ENCODE data around the gene FIG4. TPM values are rescaled to one million over a fixed set of nuclear protein-coding genes. Genes with fewer than 3 reads are reported as not detected.

The FIG4 gene
- polyA plus RNA-seq, 1 experiment, result 11.2 TPM

GRCh38 chr6:109804020-109804419, 112.9 kb downstream of the FIG4 start:
- DNase-seq (ENCODE audit: low read depth), result no peak
- Histone ChIP-seq H3K4me3 (ENCODE audit: low read depth, low read length) (no peak overlapping the region), H3K36me3 (ENCODE audit: control insufficient read depth, insufficient read depth, low read length) (no peaks in the 10 kb centered on the region), H3K27me3 (ENCODE audit: control insufficient read depth, insufficient read depth, low read length) (no peaks in the 10 kb centered on the region)
- POLR2A ChIA-PET, result no interaction called here
- no peak for TF ChIP-seq CTCF (IDR thresholded peaks at IDR 0.05; ENCODE audit: insufficient read depth, low read depth, low read length)
- CTCF ChIA-PET, result no interaction called here

GRCh38 chr6:109807881-109808280, 116.8 kb downstream of the FIG4 start:
- Histone ChIP-seq H3K4me3 (ENCODE audit: low read depth, low read length) (no peak overlapping the region), H3K36me3 (ENCODE audit: control insufficient read depth, insufficient read depth, low read length) (no peaks in the 10 kb centered on the region), H3K27me3 (ENCODE audit: control insufficient read depth, insufficient read depth, low read length) (no peaks in the 10 kb centered on the region)
- ChIA-PET POLR2A (no interaction called here), CTCF (no interaction called here)
- DNase-seq (ENCODE audit: low read depth), result no peak
- TF ChIP-seq CTCF (IDR thresholded peaks at IDR 0.05; ENCODE audit: insufficient read depth, low read depth, low read length), result no peak

- H3K27me3 ChIP-seq (ENCODE audit: control insufficient read depth, insufficient read depth, low read length), result no peaks in the 10 kb centered on the region
- no peak overlapping the region for H3K4me3 ChIP-seq (ENCODE audit: low read depth, low read length)
- H3K36me3 ChIP-seq (ENCODE audit: control insufficient read depth, insufficient read depth, low read length), result no peaks in the 10 kb centered on the region
- ChIA-PET CTCF (interaction anchor here (1.3 kb wide), 1 partner anchor 231 kb away, joined by 3 read pairs; no protein-coding TSS in a partner anchor), POLR2A (no interaction called here)
- no peak for DNase-seq (ENCODE audit: low read depth)
- TF ChIP-seq CTCF (IDR thresholded peaks at IDR 0.05; ENCODE audit: insufficient read depth, low read depth, low read length), result no peak
These were observed 117.7 kb downstream of the FIG4 start for GRCh38 chr6:109808837-109809236.

GRCh38 chr6:109815054-109815453, 124.0 kb downstream of the FIG4 start:
- H3K27me3 ChIP-seq (ENCODE audit: control insufficient read depth, insufficient read depth, low read length), result no peaks in the 10 kb centered on the region
- ChIA-PET POLR2A (no interaction called here), CTCF (no interaction called here)
- no peaks in the 10 kb centered on the region for H3K36me3 ChIP-seq (ENCODE audit: control insufficient read depth, insufficient read depth, low read length)
- no peak for DNase-seq (ENCODE audit: low read depth)
- no peak overlapping the region for H3K4me3 ChIP-seq (ENCODE audit: low read depth, low read length)
- no peak for TF ChIP-seq CTCF (IDR thresholded peaks at IDR 0.05; ENCODE audit: insufficient read depth, low read depth, low read length)

GRCh38 chr6:109816452-109817374, 125.6 kb downstream of the FIG4 start:
- H3K36me3 ChIP-seq (ENCODE audit: control insufficient read depth, insufficient read depth, low read length), result no peaks in the 10 kb centered on the region
- ChIA-PET POLR2A (no interaction called here), CTCF (no interaction called here)
- DNase-seq (ENCODE audit: low read depth), result no peak
- no peak overlapping the region for H3K4me3 ChIP-seq (ENCODE audit: low read depth, low read length)
- TF ChIP-seq CTCF (IDR thresholded peaks at IDR 0.05; ENCODE audit: insufficient read depth, low read depth, low read length), result no peak
- no peaks in the 10 kb centered on the region for H3K27me3 ChIP-seq (ENCODE audit: control insufficient read depth, insufficient read depth, low read length)

All from BJ (cell line).